IMR-90 (cell line): ENCODE data around the gene ADCY9. TPM values are rescaled to one million over a fixed set of nuclear protein-coding genes. Genes with fewer than 3 reads are reported as not detected.

ENCODE experiments used
- ATAC-seq: fragments of 200-7000 bp; cut with Tn5 transposase; 2 replicates; pipeline ENCODE4 v1.9.1; 2020; ENCODE audit warnings: low read depth, mild to moderate bottlenecking, moderate library complexity
- BruUV-seq: library from RNA; stranded (reverse); fragments of 400-500 nt; replicated peaks from 2 replicates; lab custom pipeline; 2021; lab: Mats Ljungman, UMichigan
- CTCF ChIA-PET: fragments of 300-600 bp; formaldehyde crosslinking; extraction: SDS; loops from one replicate; lab custom pipeline; 2021; ENCODE audit warnings: antibody characterized with exemption; lab: Yijun Ruan, JAX
- POLR2A ChIA-PET: fragments of 300-600 bp; sonication (Branson Sonifier 250); formaldehyde crosslinking; loops from one replicate; lab custom pipeline; 2022; ENCODE audit warnings: antibody characterized with exemption; ENCODE audit not compliant: unreplicated experiment; lab: Charles Lee
- DNase-seq: peaks from one replicate; pipeline ENCODE4 v3.0.0; 2013
- H2AFZ ChIP-seq: replicated peaks from 2 replicates; pipeline ENCODE3; 2013; ENCODE audit warnings: low read length, mild to moderate bottlenecking; ENCODE audit not compliant: poor library complexity
- H2AK5ac ChIP-seq: 2 replicates; pipeline ENCODE4 v1.6.1; 2013; ENCODE audit warnings: low read depth, low read length, inconsistent platforms
- H2AK9ac ChIP-seq: replicated peaks from 2 replicates; pipeline ENCODE3; 2013; ENCODE audit warnings: mild to moderate bottlenecking, low read depth, low read length, moderate library complexity; ENCODE audit not compliant: poor library complexity
- H2BK120ac ChIP-seq: 2 replicates; pipeline ENCODE4 v1.6.1; 2013; ENCODE audit warnings: low read depth, low read length, inconsistent platforms
- H2BK15ac ChIP-seq: 3 replicates; pipeline ENCODE4 v1.6.1; 2013; ENCODE audit warnings: low read depth, low read length, inconsistent platforms
- H2BK20ac ChIP-seq: 2 replicates; pipeline ENCODE4 v1.6.1; 2013; ENCODE audit warnings: low read depth, mild to moderate bottlenecking, inconsistent platforms, low read length, moderate library complexity
- H2BK5ac ChIP-seq: 2 replicates; pipeline ENCODE4 v1.6.1; 2013; ENCODE audit warnings: mild to moderate bottlenecking, low read depth, low read length, inconsistent platforms; ENCODE audit not compliant: poor library complexity, severe bottlenecking
- H3K14ac ChIP-seq: replicated peaks from 2 replicates; pipeline ENCODE4 v1.6.1; 2013; ENCODE audit warnings: low read depth, low read length, inconsistent platforms
- H3K18ac ChIP-seq: 2 replicates; pipeline ENCODE4 v1.6.1; 2013; ENCODE audit warnings: low read depth, low read length, control low read depth
- H3K23ac ChIP-seq: 2 replicates; pipeline ENCODE4 v1.6.1; 2013; ENCODE audit warnings: low read depth, low read length, inconsistent platforms
- H3K27ac ChIP-seq: 2 replicates; pipeline ENCODE4 v1.5.1; 2013; ENCODE audit warnings: mild to moderate bottlenecking, control low read depth, low read length; ENCODE audit not compliant: insufficient read depth
- H3K27me3 ChIP-seq: 2 replicates; pipeline ENCODE4 v1.6.1; 2013; ENCODE audit warnings: low read length; ENCODE audit not compliant: control insufficient read depth, insufficient read depth
- H3K36me3 ChIP-seq: 2 replicates; pipeline ENCODE4 v1.6.1; 2013; ENCODE audit warnings: low read length, mixed read lengths; ENCODE audit not compliant: control insufficient read depth, insufficient read depth
- H3K4ac ChIP-seq: 2 replicates; pipeline ENCODE4 v1.6.1; 2013; ENCODE audit warnings: low read depth, low read length, inconsistent platforms
- H3K4me1 ChIP-seq: 2 replicates; pipeline ENCODE4 v1.6.1; 2013; ENCODE audit warnings: low read length, mixed read lengths; ENCODE audit not compliant: control insufficient read depth, insufficient read depth
- H3K4me2 ChIP-seq: 2 replicates; pipeline ENCODE4 v1.6.1; 2013; ENCODE audit warnings: low read depth, mild to moderate bottlenecking, control low read depth, low read length, moderate library complexity
- H3K4me3 ChIP-seq: 2 replicates; pipeline ENCODE4 v1.5.1; 2013; ENCODE audit warnings: low read depth, mild to moderate bottlenecking, control low read depth, low read length, moderate library complexity; ENCODE audit not compliant: insufficient read depth
- H3K56ac ChIP-seq: 2 replicates; pipeline ENCODE4 v1.6.1; 2013; ENCODE audit warnings: low read length, inconsistent platforms; ENCODE audit not compliant: insufficient read depth; ENCODE audit errors: extremely low read depth
- H3K79me1 ChIP-seq, 2 experiments: 2 replicates each; pipeline ENCODE4 v1.6.1; 2013; ENCODE audit warnings: low read length in 2 of 2, inconsistent platforms in 1 of 2, low read depth in 1 of 2
- H3K9ac ChIP-seq: 2 replicates; pipeline ENCODE4 v1.6.1; 2013; ENCODE audit warnings: low read depth, low read length, control low read depth
- H3K9me1 ChIP-seq: 2 replicates; pipeline ENCODE4 v1.6.1; 2013; ENCODE audit warnings: low read length, inconsistent platforms; ENCODE audit not compliant: insufficient read depth
- H3K9me3 ChIP-seq: 2 replicates; pipeline ENCODE4 v1.6.1; 2013; ENCODE audit warnings: low read length; ENCODE audit not compliant: control insufficient read depth, insufficient read depth
- H4K20me1 ChIP-seq: 2 replicates; pipeline ENCODE4 v1.6.1; 2013; ENCODE audit warnings: low read length, inconsistent platforms; ENCODE audit not compliant: insufficient read depth
- H4K5ac ChIP-seq: 2 replicates; pipeline ENCODE4 v1.6.1; 2013; ENCODE audit warnings: mild to moderate bottlenecking, low read depth, low read length, control low read depth
- H4K8ac ChIP-seq, 2 experiments: 2 replicates each; pipeline ENCODE4 v1.6.1; 2013; ENCODE audit warnings: low read depth in 2 of 2, low read length in 2 of 2, control low read depth in 1 of 2, inconsistent platforms in 1 of 2
- H4K91ac ChIP-seq: 2 replicates; pipeline ENCODE4 v1.6.1; 2013; ENCODE audit warnings: low read depth, low read length, inconsistent platforms; ENCODE audit not compliant: insufficient read depth
- BHLHE40 ChIP-seq: fragments of 150-350 bp; IDR thresholded peaks from 2 replicates; pipeline ENCODE4 v1.6.1; 2016; ENCODE audit warnings: mild to moderate bottlenecking, low read depth, low read length
- CEBPB ChIP-seq: IDR thresholded peaks from 2 replicates; pipeline ENCODE4 v1.6.1; 2012; ENCODE audit warnings: low read depth, low read length, improper control_type of control experiment
- CHD1 ChIP-seq: IDR thresholded peaks from 2 replicates; pipeline ENCODE4 v1.6.1; 2012; ENCODE audit warnings: low read depth, low read length, improper control_type of control experiment
- CTCF ChIP-seq: conservative IDR thresholded peaks from 2 replicates; pipeline ENCODE4 v1.5.1; 2012; ENCODE audit warnings: mild to moderate bottlenecking, low read depth, low read length, improper control_type of control experiment
- ELK1 ChIP-seq: fragments of 150-350 bp; IDR thresholded peaks from 2 replicates; pipeline ENCODE4 v1.6.1; 2016; ENCODE audit warnings: low read depth, mild to moderate bottlenecking, low read length, moderate library complexity, borderline replicate concordance
- FOS ChIP-seq: fragments of 150-350 bp; IDR thresholded peaks from 2 replicates; pipeline ENCODE4 v1.6.1; 2016; ENCODE audit warnings: low read depth, low read length
- MAFK ChIP-seq: IDR thresholded peaks from 2 replicates; pipeline ENCODE4 v1.6.1; 2012; ENCODE audit warnings: low read depth, low read length, improper control_type of control experiment
- MAZ ChIP-seq: IDR thresholded peaks from 2 replicates; pipeline ENCODE4 v1.6.1; 2012; ENCODE audit warnings: low read depth, mild to moderate bottlenecking, low read length, improper control_type of control experiment, moderate library complexity, borderline replicate concordance
- MXI1 ChIP-seq: IDR thresholded peaks from 2 replicates; pipeline ENCODE4 v1.6.1; 2012; ENCODE audit warnings: low read depth, mild to moderate bottlenecking, low read length, moderate library complexity, borderline replicate concordance
- NFE2L2 ChIP-seq: fragments of 150-350 bp; IDR thresholded peaks from 2 replicates; pipeline ENCODE4 v1.6.1; 2016; ENCODE audit warnings: low read depth, mild to moderate bottlenecking, low read length
- POLR2A ChIP-seq: IDR thresholded peaks from 2 replicates; pipeline ENCODE4 v1.6.1; 2012; ENCODE audit warnings: mild to moderate bottlenecking, low read depth, low read length
- RAD21 ChIP-seq: IDR thresholded peaks from 2 replicates; pipeline ENCODE4 v1.6.1; 2012; ENCODE audit warnings: low read length, improper control_type of control experiment
- RCOR1 ChIP-seq: IDR thresholded peaks from 2 replicates; pipeline ENCODE4 v1.6.1; 2012; ENCODE audit warnings: mild to moderate bottlenecking, low read length, improper control_type of control experiment; ENCODE audit not compliant: insufficient replicate concordance
- RFX5 ChIP-seq: IDR thresholded peaks from 2 replicates; pipeline ENCODE4 v1.8.0; 2012; ENCODE audit warnings: low read depth, mild to moderate bottlenecking, low read length, moderate library complexity
- SMC3 ChIP-seq: fragments of 150-350 bp; IDR thresholded peaks from 2 replicates; pipeline ENCODE4 v1.6.1; 2016; ENCODE audit warnings: low read depth, mild to moderate bottlenecking, antibody characterized with exemption, low read length, moderate library complexity
- USF2 ChIP-seq: fragments of 150-350 bp; IDR thresholded peaks from 2 replicates; pipeline ENCODE4 v1.6.1; 2017; ENCODE audit warnings: mild to moderate bottlenecking, antibody characterized with exemption, low read length, low read depth
- WGBS, 2 experiments: methylation state at CpG; one replicate each; pipeline versions ENCODE4 v1.1.5 to v1.1.7; 2013; ENCODE audit warnings: missing lambda C conversion rate in 2 of 2; ENCODE audit not compliant: insufficient read length in 1 of 2; ENCODE audit errors: extremely low coverage in 2 of 2; 5-methylcytosine and 5-hydroxymethylcytosine counted together
- dilution Hi-C: fragments of 300-500 bp; cut with HindIII; formaldehyde crosslinking; loops from one replicate; pipeline ENCODE4 v1.14.3; 2018; ENCODE audit warnings: low sequenced_read_pairs; ENCODE audit not compliant: unreplicated experiment
- in situ Hi-C: fragments of 300-500 bp; cut with MboI; formaldehyde crosslinking; loops from 3 replicates; pipeline ENCODE4 v1.14.3; 2019; ENCODE audit warnings: low sequenced_read_pairs, inconsistent platforms, mixed read lengths
- intact Hi-C: fragments of 100-400 bp; cut with micrococcal nuclease; formaldehyde crosslinking; loops from 2 replicates; pipeline ENCODE4 v1.10.0; 2022
- polyA plus RNA-seq, 3 experiments: library from polyadenylated mRNA; depleted of rRNA; stranded (reverse); fragments of >200 nt; gene quantifications; 2 replicates each; pipeline ENCODE4 v1.2.3, GENCODE V29; 2012; ENCODE audit warnings: low replicate concordance in 1 of 3
- total RNA-seq: library from RNA; depleted of rRNA; stranded (reverse); fragments of >200 nt; gene quantifications from 2 replicates; pipeline ENCODE4 v1.2.3, GENCODE V29; 2012

ADCY9 gene
- total and polyA plus RNA-seq, 2 of the 4 experiments (the other 2 are of a cell fraction) = 5.4 to 12.5 TPM

- H2AFZ ChIP-seq = no peak overlapping the region
- no peak overlapping the region for H4K5ac ChIP-seq
- no peak overlapping the region for H3K56ac ChIP-seq
- intact Hi-C loops (no loop called here), in situ Hi-C loops (no loop called here), dilution Hi-C loops (no loop called here)
- H2AK9ac ChIP-seq = no peak overlapping the region
- DNase-seq = no peak
- H3K14ac ChIP-seq = no peak overlapping the region
- H3K9me1 ChIP-seq = peaks cover 25% of the 10 kb centered on the region
- H3K4me2 ChIP-seq = no peak overlapping the region
- H3K27ac ChIP-seq = no peak overlapping the region
- ChIA-PET CTCF (no interaction called here), POLR2A (no interaction called here)
- H3K27me3 ChIP-seq = no peaks in the 10 kb centered on the region
- no peak for ATAC-seq
- H3K9me3 ChIP-seq = no peaks in the 10 kb centered on the region
- WGBS, 2 experiments = 60% methylated on average over 3 of the region's 11 CpGs; no CpG with 5 or more reads in 1 of the 2 experiments
- peak overlapping the region; percentile 45; the same call in 1 of the 2 replicates for H2AK5ac ChIP-seq
- no peak overlapping the region for H3K9ac ChIP-seq
- H3K4me3 ChIP-seq = no peak overlapping the region
- H2BK15ac ChIP-seq = no peak overlapping the region
- peaks cover 17% of the 10 kb centered on the region for H3K36me3 ChIP-seq
- H3K79me1 ChIP-seq = peaks cover 34 to 83% of the 10 kb centered on the region in 2 experiments
- 0 out of 2 replicates have a peak overlapping the region, but pooled peaks have one; percentile 36 for H3K23ac ChIP-seq
- no peak overlapping the region for H2BK20ac ChIP-seq
- H3K4ac ChIP-seq = no peak overlapping the region
- no peak for TF ChIP-seq FOS
- TF ChIP-seq RFX5 = no peak
- TF ChIP-seq BHLHE40 = no peak
- no peak for TF ChIP-seq MAZ
- no peak for TF ChIP-seq NFE2L2
- no peak for TF ChIP-seq CEBPB
- no peak for TF ChIP-seq CHD1
- TF ChIP-seq SMC3 = no peak
- no peak for TF ChIP-seq POLR2A
- TF ChIP-seq MXI1 = no peak
- no peak for TF ChIP-seq RCOR1
- TF ChIP-seq USF2 = no peak
- no peak for TF ChIP-seq ELK1
- TF ChIP-seq CTCF = no peak
- TF ChIP-seq RAD21 = no peak
- no peak for TF ChIP-seq MAFK
- H2BK5ac ChIP-seq = no peak overlapping the region
- peaks cover 17% of the 10 kb centered on the region for H3K4me1 ChIP-seq
- H2BK120ac ChIP-seq = no peak overlapping the region
- H4K20me1 ChIP-seq = peaks cover 50% of the 10 kb centered on the region; the same call in 1 of the 2 replicates
- no peak overlapping the region for H4K91ac ChIP-seq
- H4K8ac ChIP-seq = peak overlapping the region in 1 of 2 experiments; percentile 11; a peak in 1 of 4 replicates
- no TSS peak for BruUV-seq
- H3K18ac ChIP-seq = no peak overlapping the region
These were observed 6.9 kb downstream of the ADCY9 start for GRCh38 chr16:4109250-4109736.
